ENCODE results near the gene CEP120. TPM values are rescaled to one million over a fixed set of nuclear protein-coding genes. Genes with fewer than 3 reads are reported as not detected.

The CEP120 gene
- total and polyA plus RNA-seq, 2 donors, result 10.3 to 39.5 TPM

DNA sequence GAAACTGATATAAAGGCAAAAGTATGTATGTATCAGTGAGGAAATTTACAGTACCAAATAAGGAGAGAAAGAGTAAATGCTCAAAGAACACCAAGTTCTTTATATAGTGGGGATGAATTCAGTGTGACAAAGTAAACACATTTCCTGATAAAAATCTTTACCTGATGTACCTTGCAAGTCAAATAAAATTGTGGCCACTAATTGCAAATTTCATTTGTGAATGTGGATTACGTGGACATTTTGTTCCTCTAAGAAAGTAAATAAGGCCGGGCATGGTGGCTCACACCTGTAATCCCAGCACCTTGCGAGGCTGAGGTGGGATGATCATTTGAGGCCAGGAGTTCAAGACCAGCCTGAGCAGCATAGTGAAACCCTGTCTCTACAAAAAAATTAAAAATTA, 25.7 kb downstream of the CEP120 start:
- Histone ChIP-seq H3K27ac (ENCODE audit: low read depth) (no peak overlapping the region), H3K4me1 (ENCODE audit: insufficient read depth) (no peaks in the 10 kb centered on the region), H3K4me3 (ENCODE audit: low read depth, low read length) (no peak overlapping the region), H3K36me3 (ENCODE audit: insufficient read depth) (peaks cover 1% of the 10 kb centered on the region)
- DNase-seq (ENCODE audit: extremely low spot score), result no peak
- WGBS, result 94% methylated on average over 3 of the region's 3 CpGs

DNA sequence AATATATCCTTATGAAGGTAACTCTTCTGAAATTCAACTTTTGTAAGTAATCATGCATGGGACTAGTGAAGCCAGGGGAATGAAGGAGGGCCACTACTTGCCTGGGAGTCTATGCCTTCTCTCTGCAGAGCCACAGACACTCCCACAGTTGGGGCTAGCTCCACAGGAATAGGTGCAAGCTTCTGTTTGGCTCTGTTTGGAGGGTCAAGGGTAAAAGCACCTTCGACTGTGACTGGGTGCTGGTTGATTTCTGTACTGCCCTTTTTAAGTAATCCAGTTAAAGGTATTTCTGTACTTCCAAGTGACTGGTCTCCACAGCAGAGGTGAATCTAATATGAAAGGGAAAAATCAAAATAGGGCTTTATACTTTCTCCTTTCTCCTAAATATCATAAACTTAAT, 32.2 kb downstream of the CEP120 start:
- no peak for DNase-seq (ENCODE audit: extremely low spot score)
- no peak overlapping the region for H3K4me3 ChIP-seq (ENCODE audit: low read depth, low read length)
- peaks cover 5% of the 10 kb centered on the region for H3K36me3 ChIP-seq (ENCODE audit: insufficient read depth)
- no peaks in the 10 kb centered on the region for H3K4me1 ChIP-seq (ENCODE audit: insufficient read depth)
- H3K27ac ChIP-seq (ENCODE audit: low read depth), result no peak overlapping the region
- 96% methylated on average over 1 of the region's 1 CpG for WGBS

DNA sequence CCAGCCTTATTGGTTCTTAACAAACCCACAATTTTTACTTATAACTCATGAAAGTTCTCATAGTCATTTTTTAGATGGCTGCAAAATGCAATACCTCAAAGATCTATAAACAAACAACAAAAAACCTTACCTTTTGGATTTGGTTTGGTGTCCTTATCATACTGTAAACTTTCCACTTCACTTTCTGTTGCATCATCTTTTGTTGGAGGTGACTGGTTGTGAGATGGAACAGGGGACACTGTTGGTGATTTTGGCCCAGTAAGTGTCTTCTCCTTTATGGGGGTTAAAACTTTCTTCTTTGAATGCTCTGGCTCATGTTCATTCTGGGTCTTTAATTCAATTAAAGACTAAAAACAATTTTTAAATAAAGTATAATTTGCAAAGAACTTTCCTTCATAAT, 33.4 kb downstream of the CEP120 start:
- no peak overlapping the region for H3K4me3 ChIP-seq (ENCODE audit: low read depth, low read length)
- H3K36me3 ChIP-seq (ENCODE audit: insufficient read depth), result peaks cover 5% of the 10 kb centered on the region
- H3K27ac ChIP-seq (ENCODE audit: low read depth), result no peak overlapping the region
- no peaks in the 10 kb centered on the region for H3K4me1 ChIP-seq (ENCODE audit: insufficient read depth)
- DNase-seq (ENCODE audit: extremely low spot score), result no peak

DNA sequence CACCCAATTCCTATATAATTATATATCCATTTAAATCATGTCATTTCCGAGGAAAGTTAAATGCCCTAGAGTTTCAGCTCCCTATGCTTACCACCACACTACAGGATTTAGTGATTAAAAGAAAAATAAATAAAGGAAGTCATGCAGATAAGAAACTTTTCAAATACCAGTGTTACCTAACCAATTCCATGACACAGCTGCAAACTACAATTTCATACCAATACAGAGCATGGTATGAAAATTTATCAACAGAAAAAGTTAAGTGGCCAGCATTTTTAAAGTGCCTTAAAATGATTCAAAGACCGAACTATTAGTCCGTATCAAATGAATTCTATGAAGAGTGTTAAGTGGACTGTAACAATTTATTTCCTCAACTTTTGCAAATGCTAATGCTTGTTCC, 35.9 kb downstream of the CEP120 start:
- WGBS, result 80% methylated on average over 3 of the region's 3 CpGs
- Histone ChIP-seq H3K4me1 (ENCODE audit: insufficient read depth) (no peaks in the 10 kb centered on the region), H3K4me3 (ENCODE audit: low read depth, low read length) (no peak overlapping the region), H3K27ac (ENCODE audit: low read depth) (no peak overlapping the region), H3K36me3 (ENCODE audit: insufficient read depth) (peaks cover 4% of the 10 kb centered on the region)
- no peak for DNase-seq (ENCODE audit: extremely low spot score)

DNA sequence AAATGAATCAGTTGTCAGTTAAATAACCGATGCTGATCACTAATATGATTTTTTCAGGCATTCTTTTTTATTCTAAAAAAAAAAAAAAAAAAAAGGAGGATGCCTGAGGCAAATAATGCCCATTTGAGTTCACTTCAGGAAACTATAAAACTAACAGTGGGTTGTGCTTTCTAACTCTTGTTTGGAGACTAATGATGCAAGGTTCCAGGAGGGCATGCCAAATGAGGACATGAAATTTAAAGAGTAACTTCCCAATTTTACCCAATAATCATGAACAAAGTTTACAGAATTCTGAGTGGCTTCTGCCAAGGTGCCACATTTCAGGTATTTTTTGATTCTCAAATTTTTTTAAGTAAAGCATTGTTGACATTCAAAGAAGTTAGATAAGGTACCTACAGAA, 41.0 kb downstream of the CEP120 start:
- H3K4me1 ChIP-seq (ENCODE audit: insufficient read depth), result no peaks in the 10 kb centered on the region
- no peak for DNase-seq (ENCODE audit: extremely low spot score)
- H3K4me3 ChIP-seq (ENCODE audit: low read depth, low read length), result no peak overlapping the region
- peaks cover 4% of the 10 kb centered on the region for H3K36me3 ChIP-seq (ENCODE audit: insufficient read depth)
- no peak overlapping the region for H3K27ac ChIP-seq (ENCODE audit: low read depth)
- WGBS, result 95% methylated on average over 1 of the region's 1 CpG

DNA sequence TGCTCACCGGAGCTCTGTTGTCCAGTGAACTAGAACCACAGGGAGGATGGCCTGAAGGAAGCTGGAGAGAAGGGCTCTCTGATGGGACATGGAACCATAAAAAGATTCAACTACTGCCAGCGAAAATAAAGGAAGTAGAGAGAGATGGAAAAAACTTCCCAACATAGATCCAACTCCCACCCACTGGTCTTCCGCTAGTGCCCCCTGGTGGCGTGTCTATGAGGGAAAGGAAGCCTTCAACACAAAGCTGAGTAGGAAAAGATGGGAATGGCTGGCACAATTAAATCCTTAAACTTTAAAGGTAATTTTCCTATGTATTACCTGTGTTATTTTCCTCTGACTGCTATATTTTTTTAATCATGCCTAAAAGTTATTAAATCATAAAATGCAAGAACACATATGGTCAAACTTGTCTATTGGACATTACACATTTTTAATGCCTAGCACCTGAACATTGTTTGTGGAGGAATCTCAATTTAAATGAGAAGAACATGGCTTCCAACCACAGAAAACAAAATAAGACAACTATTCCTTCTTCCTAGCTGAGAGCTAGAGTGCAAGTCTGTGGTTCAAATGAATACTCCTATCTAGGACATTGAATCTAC, 51.5 kb downstream of the CEP120 start:
- 89% methylated on average over 4 of the region's 4 CpGs for WGBS
- H3K4me3 ChIP-seq (ENCODE audit: low read depth, low read length), result no peak overlapping the region
- no peak overlapping the region for H3K27ac ChIP-seq (ENCODE audit: low read depth)
- H3K4me1 ChIP-seq (ENCODE audit: insufficient read depth), result no peaks in the 10 kb centered on the region
- DNase-seq (ENCODE audit: extremely low spot score), result no peak
- H3K36me3 ChIP-seq (ENCODE audit: insufficient read depth), result no peaks in the 10 kb centered on the region

DNA sequence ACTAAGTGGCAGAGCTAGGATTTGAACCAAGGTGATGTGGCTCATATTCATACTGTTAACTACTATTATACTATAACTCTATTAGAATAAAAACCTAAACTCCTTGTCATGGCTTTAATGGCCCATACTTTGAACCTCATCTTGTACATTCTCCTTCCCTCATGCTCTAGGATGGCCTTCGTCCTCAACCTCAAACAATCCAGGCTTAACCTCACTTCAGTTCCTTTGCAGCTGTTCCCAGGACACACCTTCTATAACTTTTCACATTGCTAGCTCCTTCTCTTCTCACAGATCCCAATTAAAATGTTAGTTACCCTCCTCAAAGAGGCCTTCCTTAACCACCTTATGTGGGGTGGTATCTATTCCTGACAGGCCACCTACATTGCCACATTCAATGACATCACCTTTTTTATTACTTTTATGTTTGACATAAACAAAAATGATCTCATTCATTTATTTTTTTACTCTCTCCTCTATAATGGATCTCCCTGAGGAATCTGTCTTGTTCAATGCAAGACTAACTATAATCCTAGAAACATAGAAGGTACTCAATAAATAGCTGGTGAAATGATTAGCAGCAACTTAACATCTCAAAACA, 53.7 kb downstream of the CEP120 start:
- Histone ChIP-seq H3K27ac (ENCODE audit: low read depth) (no peak overlapping the region), H3K36me3 (ENCODE audit: insufficient read depth) (no peaks in the 10 kb centered on the region), H3K4me3 (ENCODE audit: low read depth, low read length) (no peak overlapping the region), H3K4me1 (ENCODE audit: insufficient read depth) (no peaks in the 10 kb centered on the region)
- DNase-seq (ENCODE audit: extremely low spot score), result no peak
- 87% methylated on average over 1 of the region's 1 CpG for WGBS

DNA sequence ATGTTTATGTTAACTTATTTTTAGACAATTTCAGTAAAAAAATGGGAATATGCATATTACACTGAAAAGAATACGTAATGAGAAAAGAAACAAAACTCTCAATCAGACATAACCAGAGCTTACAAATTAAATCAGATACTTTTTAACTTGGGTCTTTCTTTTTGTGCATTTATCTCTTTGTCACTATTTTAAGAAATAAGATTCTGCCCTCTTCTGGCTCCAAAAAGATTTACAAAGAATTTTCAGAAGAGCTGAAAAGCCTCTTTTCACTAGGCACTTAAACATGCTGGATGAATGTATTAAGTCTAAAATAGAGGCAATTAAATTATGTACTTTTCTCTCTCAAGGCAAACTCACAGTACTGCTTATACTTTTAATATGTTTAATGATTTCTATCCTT, 55.5 kb downstream of the CEP120 start:
- H3K4me3 ChIP-seq (ENCODE audit: low read depth, low read length), result no peak overlapping the region
- H3K4me1 ChIP-seq (ENCODE audit: insufficient read depth), result no peaks in the 10 kb centered on the region
- H3K27ac ChIP-seq (ENCODE audit: low read depth), result no peak overlapping the region
- H3K36me3 ChIP-seq (ENCODE audit: insufficient read depth), result no peaks in the 10 kb centered on the region
- 66% methylated on average over 1 of the region's 1 CpG for WGBS
- DNase-seq (ENCODE audit: extremely low spot score), result no peak

DNA sequence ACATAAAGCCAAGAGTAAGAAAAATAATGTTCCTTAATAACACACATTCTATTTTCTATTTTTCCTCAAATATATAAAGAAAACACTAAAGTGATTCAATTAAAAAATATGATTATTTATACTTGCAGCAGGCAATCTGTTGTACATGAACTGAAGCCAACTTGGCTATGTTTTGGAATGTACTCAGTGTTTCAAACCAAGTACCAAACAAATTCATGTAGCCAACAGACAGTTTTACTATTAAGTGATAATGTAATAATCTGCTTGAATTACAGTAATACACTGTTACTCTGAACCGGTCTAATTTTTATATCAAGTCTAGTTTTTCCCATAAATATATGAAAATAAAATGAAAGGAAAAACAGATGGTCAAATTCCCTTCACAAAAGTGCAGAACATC, 58.0 kb downstream of the CEP120 start:
- Histone ChIP-seq H3K4me1 (ENCODE audit: insufficient read depth) (no peaks in the 10 kb centered on the region), H3K36me3 (ENCODE audit: insufficient read depth) (no peaks in the 10 kb centered on the region), H3K27ac (ENCODE audit: low read depth) (no peak overlapping the region), H3K4me3 (ENCODE audit: low read depth, low read length) (no peak overlapping the region)
- DNase-seq (ENCODE audit: extremely low spot score), result peak; percentile 29
- 24% methylated on average over 1 of the region's 1 CpG for WGBS

DNA sequence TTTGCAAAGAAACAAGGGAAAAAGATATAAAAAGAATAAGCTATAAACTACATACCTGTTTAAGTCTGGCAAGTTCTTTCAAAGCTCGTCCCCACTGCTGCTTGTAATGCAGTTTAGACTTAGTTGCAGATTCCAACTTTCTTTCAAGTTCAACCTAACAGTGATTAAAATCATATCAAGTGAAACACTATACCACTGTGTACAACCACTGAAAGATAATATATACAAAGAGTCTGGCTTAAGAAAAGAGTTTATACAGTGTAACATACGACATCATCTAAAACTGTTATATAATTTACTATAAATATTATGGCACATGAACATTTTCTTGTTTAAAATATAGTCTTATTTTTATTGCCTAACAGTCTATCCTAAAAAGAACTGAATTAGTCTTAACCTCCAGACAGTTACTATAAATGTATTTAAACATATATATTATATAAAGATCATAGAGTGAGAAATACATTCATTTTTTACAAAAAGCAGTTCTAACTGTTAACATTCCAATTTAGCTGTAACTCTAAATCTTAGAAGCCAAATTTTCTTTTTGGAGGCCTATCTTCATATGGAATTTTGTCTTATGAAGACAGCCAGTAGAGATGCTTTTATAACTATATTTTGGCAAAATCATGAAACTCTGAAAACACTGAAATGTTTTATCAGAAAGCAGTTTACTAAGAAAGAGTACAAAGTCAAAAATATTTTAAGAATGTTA, 58.6 kb downstream of the CEP120 start:
- 32% methylated on average over 2 of the region's 2 CpGs for WGBS
- Histone ChIP-seq H3K27ac (ENCODE audit: low read depth) (no peak overlapping the region), H3K36me3 (ENCODE audit: insufficient read depth) (no peaks in the 10 kb centered on the region), H3K4me3 (ENCODE audit: low read depth, low read length) (no peak overlapping the region), H3K4me1 (ENCODE audit: insufficient read depth) (no peaks in the 10 kb centered on the region)
- DNase-seq (ENCODE audit: extremely low spot score), result no peak

DNA sequence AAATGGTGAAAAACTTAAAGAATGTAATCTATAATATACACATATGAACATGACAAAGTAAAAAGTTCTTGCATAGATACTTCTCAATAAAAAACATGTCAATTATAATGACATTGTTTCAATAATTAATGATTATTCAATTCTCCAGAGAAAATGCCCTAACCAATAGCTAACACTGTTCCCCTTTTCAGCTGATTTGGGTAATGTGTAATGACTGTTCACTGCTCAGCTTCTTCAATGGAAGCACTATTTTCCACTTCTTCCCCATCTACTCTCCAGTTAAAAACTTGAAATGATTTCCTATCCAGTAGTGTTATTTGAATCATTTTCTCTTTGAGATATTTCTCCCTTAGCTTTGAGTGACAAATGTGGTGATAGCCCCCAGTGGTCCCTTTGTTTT, 62.3 kb downstream of the CEP120 start:
- Histone ChIP-seq H3K4me1 (ENCODE audit: insufficient read depth) (no peaks in the 10 kb centered on the region), H3K4me3 (ENCODE audit: low read depth, low read length) (no peak overlapping the region), H3K27ac (ENCODE audit: low read depth) (no peak overlapping the region), H3K36me3 (ENCODE audit: insufficient read depth) (no peaks in the 10 kb centered on the region)
- DNase-seq (ENCODE audit: extremely low spot score), result no peak

DNA sequence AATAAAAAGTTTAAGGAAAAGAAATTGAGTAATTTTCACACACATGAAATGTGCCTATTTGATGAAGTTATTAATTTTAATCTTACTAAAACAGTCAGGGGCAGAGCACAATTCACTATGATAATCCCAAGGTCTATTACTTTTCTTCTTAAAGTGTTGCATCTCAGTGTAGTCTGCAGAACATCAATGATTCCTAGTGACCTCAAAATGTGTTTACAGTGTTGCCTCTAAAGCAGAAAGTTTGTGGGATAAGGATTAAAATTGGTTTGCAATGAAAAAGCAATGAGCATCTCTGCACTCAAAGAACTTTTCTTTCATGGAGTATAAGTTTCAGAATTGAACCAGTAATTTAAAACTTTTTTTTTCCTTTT, 63.0 kb downstream of the CEP120 start:
- Histone ChIP-seq H3K4me3 (ENCODE audit: low read depth, low read length) (no peak overlapping the region), H3K36me3 (ENCODE audit: insufficient read depth) (no peaks in the 10 kb centered on the region), H3K4me1 (ENCODE audit: insufficient read depth) (no peaks in the 10 kb centered on the region), H3K27ac (ENCODE audit: low read depth) (no peak overlapping the region)
- DNase-seq (ENCODE audit: extremely low spot score), result no peak

DNA sequence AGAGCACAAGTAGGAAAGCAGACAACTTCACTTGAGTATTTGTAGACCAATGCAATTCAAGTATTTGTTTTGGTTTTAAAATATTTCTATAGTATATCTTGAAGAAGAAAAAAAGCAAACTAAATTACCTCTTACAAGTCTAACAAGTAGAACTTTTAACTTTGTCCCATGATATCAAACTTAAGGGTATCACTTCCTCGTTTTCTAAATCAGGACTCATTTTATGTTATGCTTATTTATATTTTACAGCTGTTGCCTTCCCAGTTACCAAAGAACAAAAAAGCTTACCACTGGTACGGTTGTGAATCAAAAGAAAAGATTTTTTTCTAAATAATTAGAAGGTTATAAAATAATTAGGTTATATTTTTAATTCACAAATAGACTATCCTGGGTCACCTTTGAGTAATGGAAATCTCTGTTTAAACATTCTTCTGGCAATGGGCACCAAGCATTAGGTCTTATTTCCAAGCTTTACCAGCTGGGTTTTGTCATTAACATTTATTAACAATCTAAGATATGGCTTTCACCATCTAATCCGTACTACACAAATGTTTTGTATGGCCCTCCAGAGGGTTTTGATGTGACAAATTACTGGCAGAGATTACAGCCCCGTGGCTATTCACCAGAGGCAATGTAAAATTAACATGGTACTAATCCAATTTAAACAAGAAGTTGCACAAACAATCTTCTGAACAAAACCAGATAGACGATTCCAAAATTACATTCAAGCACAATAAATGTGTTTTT, 63.6 kb downstream of the CEP120 start:
- WGBS, result 24% methylated on average over 5 of the region's 5 CpGs
- no peak overlapping the region for H3K4me3 ChIP-seq (ENCODE audit: low read depth, low read length)
- H3K27ac ChIP-seq (ENCODE audit: low read depth), result no peak overlapping the region
- H3K4me1 ChIP-seq (ENCODE audit: insufficient read depth), result no peaks in the 10 kb centered on the region
- H3K36me3 ChIP-seq (ENCODE audit: insufficient read depth), result no peaks in the 10 kb centered on the region
- peak; percentile 40 for DNase-seq (ENCODE audit: extremely low spot score)

DNA sequence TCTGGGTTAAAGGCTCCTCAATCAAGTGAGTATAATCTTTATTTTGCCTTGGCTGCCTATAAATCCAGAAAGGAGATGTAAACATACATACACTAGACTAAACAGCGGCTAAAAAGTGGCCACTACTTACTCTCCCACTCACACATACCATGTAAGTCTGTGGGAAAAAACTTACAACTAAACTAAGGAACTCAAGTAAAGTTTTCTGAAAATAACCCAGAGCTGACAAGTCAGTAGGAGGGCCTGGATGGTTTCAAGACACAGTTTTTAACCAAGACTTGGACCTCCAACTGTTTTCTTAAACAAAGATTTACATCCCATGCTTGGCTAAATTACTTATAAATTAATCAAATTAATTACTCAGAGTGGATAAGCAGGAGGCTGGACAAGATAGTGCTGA, 64.5 kb downstream of the CEP120 start:
- H3K4me3 ChIP-seq (ENCODE audit: low read depth, low read length), result no peak overlapping the region
- DNase-seq (ENCODE audit: extremely low spot score), result peak; percentile 21
- no peaks in the 10 kb centered on the region for H3K4me1 ChIP-seq (ENCODE audit: insufficient read depth)
- no peaks in the 10 kb centered on the region for H3K36me3 ChIP-seq (ENCODE audit: insufficient read depth)
- WGBS, result 27% methylated on average over 1 of the region's 1 CpG
- H3K27ac ChIP-seq (ENCODE audit: low read depth), result no peak overlapping the region

Measured in urinary bladder (tissue), 4 donors.